Glutamatergic neuron (in vitro differentiated cells): ENCODE results near the gene AGBL5. TPM values are rescaled to one million over a fixed set of nuclear protein-coding genes. Genes with fewer than 3 reads are reported as not detected.

ENCODE experiments used
- DNase-seq: peaks from one replicate; pipeline ENCODE4 v3.0.0; 2022
- H3K27ac Mint-ChIP-seq: one replicate; pipeline ENCODE4 v1.8.0; 2020; ENCODE audit warnings: mild to moderate bottlenecking, mixed read lengths, inconsistent platforms; ENCODE audit not compliant: unreplicated experiment
- H3K27me3 Mint-ChIP-seq: one replicate; pipeline ENCODE4 v1.8.0; 2020; ENCODE audit warnings: mild to moderate bottlenecking, moderate library complexity, mixed read lengths, inconsistent platforms; ENCODE audit not compliant: unreplicated experiment
- H3K36me3 Mint-ChIP-seq: one replicate; pipeline ENCODE4 v1.8.0; 2020; ENCODE audit warnings: mild to moderate bottlenecking, mixed read lengths, inconsistent platforms; ENCODE audit not compliant: unreplicated experiment
- H3K4me1 Mint-ChIP-seq: one replicate; pipeline ENCODE4 v1.8.0; 2020; ENCODE audit warnings: mild to moderate bottlenecking, low read depth, mixed read lengths, inconsistent platforms; ENCODE audit not compliant: unreplicated experiment
- H3K4me3 Mint-ChIP-seq: one replicate; pipeline ENCODE4 v1.8.0; 2020; ENCODE audit warnings: mild to moderate bottlenecking, mixed read lengths, inconsistent platforms; ENCODE audit not compliant: unreplicated experiment
- H3K9me3 Mint-ChIP-seq: one replicate; pipeline ENCODE4 v1.8.0; 2020; ENCODE audit warnings: mild to moderate bottlenecking, moderate library complexity, mixed read lengths, inconsistent platforms; ENCODE audit not compliant: unreplicated experiment
- total RNA-seq: library from RNA; stranded (reverse); fragmentation: NEBNext Ultra II Directional; extraction: Animal tissue kit (Norgen Biotek cat#: 25700); gene quantifications from one replicate; pipeline ENCODE4 v1.2.1, GENCODE V29; 2021; ENCODE audit not compliant: unreplicated experiment
- TF ChIP-seq, protein P1 (sequence below): fragments of 200-600 bp; sonication (generic); IDR thresholded peaks from one replicate; pipeline ENCODE4 v1.5.0; 2021; ENCODE audit not compliant: partially characterized antibody, unreplicated experiment

The AGBL5 gene
- total RNA-seq, 1 donor from 2014 or later: 17.3 TPM

DNA sequence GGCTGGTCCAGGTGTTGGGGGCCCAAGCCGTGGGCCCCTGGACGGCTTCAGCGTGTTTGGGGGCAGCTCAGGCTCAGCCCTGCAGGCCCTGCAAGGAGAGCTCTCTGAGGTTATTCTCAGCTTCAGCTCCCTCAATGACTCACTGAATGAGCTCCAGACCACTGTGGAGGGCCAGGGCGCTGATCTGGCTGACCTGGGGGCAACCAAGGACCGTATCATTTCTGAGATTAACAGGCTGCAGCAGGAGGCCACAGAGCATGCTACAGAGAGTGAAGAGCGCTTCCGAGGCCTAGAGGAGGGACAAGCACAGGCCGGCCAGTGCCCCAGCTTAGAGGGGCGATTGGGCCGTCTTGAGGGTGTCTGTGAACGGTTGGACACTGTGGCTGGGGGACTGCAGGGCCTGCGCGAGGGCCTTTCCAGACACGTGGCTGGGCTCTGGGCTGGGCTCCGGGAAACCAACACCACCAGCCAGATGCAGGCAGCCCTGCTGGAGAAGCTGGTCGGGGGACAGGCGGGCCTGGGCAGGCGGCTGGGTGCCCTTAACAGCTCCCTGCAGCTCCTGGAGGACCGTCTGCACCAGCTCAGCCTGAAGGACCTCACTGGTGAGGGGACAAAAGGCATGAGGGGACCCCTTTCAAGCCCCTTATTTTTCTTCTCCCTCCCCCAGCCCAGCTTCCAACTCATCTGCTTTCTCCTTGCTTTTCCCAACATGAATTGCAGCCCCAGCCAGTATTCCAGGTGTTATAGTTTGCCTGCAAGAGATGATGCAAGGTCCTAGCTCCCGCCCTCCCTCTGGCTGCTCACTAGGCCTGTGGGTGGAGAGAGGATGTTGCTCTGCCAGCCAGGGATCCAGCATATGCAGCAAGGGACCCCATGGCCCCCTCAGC lies 32.2 kb downstream of the AGBL5 start:
- TF ChIP-seq, protein P1, sequence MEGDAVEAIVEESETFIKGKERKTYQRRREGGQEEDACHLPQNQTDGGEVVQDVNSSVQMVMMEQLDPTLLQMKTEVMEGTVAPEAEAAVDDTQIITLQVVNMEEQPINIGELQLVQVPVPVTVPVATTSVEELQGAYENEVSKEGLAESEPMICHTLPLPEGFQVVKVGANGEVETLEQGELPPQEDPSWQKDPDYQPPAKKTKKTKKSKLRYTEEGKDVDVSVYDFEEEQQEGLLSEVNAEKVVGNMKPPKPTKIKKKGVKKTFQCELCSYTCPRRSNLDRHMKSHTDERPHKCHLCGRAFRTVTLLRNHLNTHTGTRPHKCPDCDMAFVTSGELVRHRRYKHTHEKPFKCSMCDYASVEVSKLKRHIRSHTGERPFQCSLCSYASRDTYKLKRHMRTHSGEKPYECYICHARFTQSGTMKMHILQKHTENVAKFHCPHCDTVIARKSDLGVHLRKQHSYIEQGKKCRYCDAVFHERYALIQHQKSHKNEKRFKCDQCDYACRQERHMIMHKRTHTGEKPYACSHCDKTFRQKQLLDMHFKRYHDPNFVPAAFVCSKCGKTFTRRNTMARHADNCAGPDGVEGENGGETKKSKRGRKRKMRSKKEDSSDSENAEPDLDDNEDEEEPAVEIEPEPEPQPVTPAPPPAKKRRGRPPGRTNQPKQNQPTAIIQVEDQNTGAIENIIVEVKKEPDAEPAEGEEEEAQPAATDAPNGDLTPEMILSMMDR: no peak
- DNase-seq: no peak
- Mint-ChIP-seq H3K4me1 (peaks cover 23% of the 10 kb centered on the region), H3K27ac (no peak overlapping the region), H3K36me3 (peaks cover 6% of the 10 kb centered on the region), H3K9me3 (peaks cover 9% of the 10 kb centered on the region), H3K4me3 (peak overlapping the region; percentile 55), H3K27me3 (peaks cover 12% of the 10 kb centered on the region)

DNA sequence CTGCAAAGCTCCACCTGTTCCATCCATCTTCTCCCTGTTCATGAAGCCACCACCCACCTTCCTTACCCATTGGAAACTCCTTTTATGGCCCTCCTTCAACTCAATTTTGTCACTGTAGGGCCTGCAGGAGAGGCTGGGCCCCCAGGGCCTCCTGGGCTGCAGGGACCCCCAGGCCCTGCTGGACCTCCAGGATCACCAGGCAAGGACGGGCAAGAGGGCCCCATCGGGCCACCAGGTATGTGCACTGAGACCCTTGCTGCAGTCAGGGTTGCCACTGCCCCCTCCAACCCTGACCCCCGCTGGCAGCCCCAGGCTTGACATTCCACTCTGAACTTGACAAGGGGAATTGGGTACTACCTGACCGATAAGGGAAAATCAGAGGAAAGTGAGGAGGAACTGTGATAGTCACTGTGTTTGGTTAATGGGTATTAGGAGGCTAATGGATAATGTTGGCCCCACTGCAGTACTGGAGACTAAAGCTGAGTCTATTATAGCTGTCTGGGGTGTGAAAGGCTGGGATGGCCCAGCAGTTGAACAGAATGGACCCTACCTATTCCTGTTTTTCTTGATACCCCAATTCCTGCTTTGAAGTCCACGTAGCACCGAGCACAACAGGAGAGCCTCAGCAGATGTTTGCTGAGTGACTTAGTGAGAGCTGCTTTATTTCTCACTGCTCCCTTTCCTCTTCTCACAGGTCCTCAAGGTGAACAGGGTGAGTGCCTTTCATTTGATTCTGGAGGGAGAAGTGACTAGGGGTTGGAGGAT lies 33.0 kb downstream of the AGBL5 start:
- Mint-ChIP-seq H3K27me3 (peaks cover 12% of the 10 kb centered on the region), H3K4me1 (peaks cover 21% of the 10 kb centered on the region), H3K9me3 (peaks cover 9% of the 10 kb centered on the region), H3K36me3 (peaks cover 6% of the 10 kb centered on the region), H3K27ac (no peak overlapping the region), H3K4me3 (no peak overlapping the region)
- TF ChIP-seq, protein P1: no peak
- DNase-seq: no peak

DNA sequence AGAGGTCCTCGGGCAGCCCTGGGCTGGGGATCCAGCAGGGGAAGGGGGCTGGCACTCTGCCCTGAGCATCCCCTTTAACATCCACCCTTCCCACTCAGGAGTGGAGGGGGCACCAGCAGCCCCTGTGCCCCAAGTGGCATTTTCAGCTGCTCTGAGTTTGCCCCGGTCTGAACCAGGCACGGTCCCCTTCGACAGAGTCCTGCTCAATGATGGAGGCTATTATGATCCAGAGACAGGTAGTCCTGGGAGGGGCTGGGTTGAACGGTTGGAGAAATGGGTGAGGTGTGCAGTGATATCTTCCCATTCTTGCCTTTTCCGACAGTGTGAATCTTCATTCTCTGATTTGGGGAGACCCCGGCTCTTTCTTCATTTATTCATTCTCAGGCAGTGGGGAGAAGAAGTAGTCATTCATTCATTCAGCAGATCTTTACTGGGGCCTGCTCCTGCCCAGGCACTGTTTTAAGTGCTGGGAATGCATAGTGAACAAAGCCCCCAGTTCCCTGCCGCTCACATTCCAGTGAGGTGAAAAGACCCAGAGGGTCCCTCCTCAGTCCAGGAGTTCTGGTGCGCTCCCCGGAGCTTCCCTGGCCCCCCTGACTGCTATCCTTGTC lies 33.7 kb downstream of the AGBL5 start:
- H3K27me3 Mint-ChIP-seq: peaks cover 10% of the 10 kb centered on the region
- H3K9me3 Mint-ChIP-seq: peaks cover 7% of the 10 kb centered on the region
- peaks cover 6% of the 10 kb centered on the region for H3K36me3 Mint-ChIP-seq
- no peak for DNase-seq
- H3K27ac Mint-ChIP-seq: no peak overlapping the region
- peak overlapping the region; percentile 70 for H3K4me3 Mint-ChIP-seq
- TF ChIP-seq, protein P1: no peak
- H3K4me1 Mint-ChIP-seq: peaks cover 16% of the 10 kb centered on the region

DNA sequence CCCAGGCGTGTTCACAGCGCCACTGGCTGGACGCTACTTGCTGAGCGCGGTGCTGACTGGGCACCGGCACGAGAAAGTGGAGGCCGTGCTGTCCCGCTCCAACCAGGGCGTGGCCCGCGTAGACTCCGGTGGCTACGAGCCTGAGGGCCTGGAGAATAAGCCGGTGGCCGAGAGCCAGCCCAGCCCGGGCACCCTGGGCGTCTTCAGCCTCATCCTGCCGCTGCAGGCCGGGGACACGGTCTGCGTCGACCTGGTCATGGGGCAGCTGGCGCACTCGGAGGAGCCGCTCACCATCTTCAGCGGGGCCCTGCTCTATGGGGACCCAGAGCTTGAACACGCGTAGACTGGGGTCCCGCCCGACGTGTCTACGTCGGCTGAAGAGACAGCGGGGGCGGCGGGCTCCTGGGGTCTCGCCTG lies 34.2 kb downstream of the AGBL5 start:
- Mint-ChIP-seq H3K27ac (no peak overlapping the region), H3K4me3 (peak overlapping the region; percentile 70), H3K27me3 (peaks cover 8% of the 10 kb centered on the region), H3K9me3 (peaks cover 5% of the 10 kb centered on the region), H3K36me3 (peaks cover 6% of the 10 kb centered on the region), H3K4me1 (peaks cover 14% of the 10 kb centered on the region)
- peak; percentile 65 for DNase-seq
- TF ChIP-seq, protein P1: no peak
